Neural progenitor cell (in vitro differentiated cells): ENCODE results near the gene LY6G6F.

Experiments used
- CTCF ChIP-seq: fragments of 200-600 bp; sonication (generic); IDR thresholded peaks from 2 replicates; pipeline ENCODE4 v1.5.1; 2017; ENCODE audit warnings: antibody characterized with exemption, mild to moderate bottlenecking
- EZH2phosphoT487 ChIP-seq: fragments of 200-600 bp; sonication (generic); IDR thresholded peaks from 2 replicates; pipeline ENCODE4 v1.6.1; 2017; ENCODE audit warnings: antibody characterized with exemption

- TF ChIP-seq CTCF = no peak
- no peak for TF ChIP-seq EZH2phosphoT487
Measured at GRCh38 chr6:31720196-31720770, 13.6 kb downstream of the LY6G6F start.
